H1 (cell line): Measurements from ENCODE around the gene SCCPDH. TPM values are rescaled to one million over a fixed set of nuclear protein-coding genes. Genes with fewer than 3 reads are reported as not detected.

Experiments
- CTCF ChIA-PET: fragments of 300-600 bp; sonication (Branson Sonifier 250); formaldehyde crosslinking; loops from one replicate; lab custom pipeline; 2021; ENCODE audit not compliant: partially characterized antibody; lab: Charles Lee
- POLR2A ChIA-PET: fragments of 300-600 bp; sonication (Branson Sonifier 250); formaldehyde crosslinking; loops from one replicate; lab custom pipeline; 2021; ENCODE audit warnings: inconsistent platforms; ENCODE audit not compliant: partially characterized antibody; lab: Charles Lee
- DNase-seq, 2 experiments: peaks; one replicate each; pipeline versions ENCODE4 v3.0.0 to v3.0.0-alpha.2; 2010 to 2022; ENCODE audit warnings: low spot score in 2 of 2, low read depth in 1 of 2, mixed read lengths in 1 of 2
- FAIRE-seq: peaks from 2 replicates; lab custom pipeline; 2011; peaks lifted over from hg19 to GRCh38; lab: Jason Lieb, UNC
- H2AFZ ChIP-seq: 2 replicates; pipeline ENCODE4 v1.8.1; 2012; ENCODE audit warnings: low read length, inconsistent platforms
- H2AK5ac ChIP-seq: 2 replicates; pipeline ENCODE4 v1.6.1; 2013; ENCODE audit warnings: low read depth, low read length
- H2BK120ac ChIP-seq: replicated peaks from 2 replicates; pipeline ENCODE3; 2013; ENCODE audit warnings: low read depth, low read length, inconsistent platforms
- H2BK12ac ChIP-seq: 2 replicates; pipeline ENCODE4 v1.6.1; 2013; ENCODE audit warnings: low read depth, low read length
- H2BK15ac ChIP-seq: 2 replicates; pipeline ENCODE4 v1.6.1; 2013; ENCODE audit warnings: low read length
- H2BK20ac ChIP-seq: 2 replicates; pipeline ENCODE4 v1.6.1; 2013; ENCODE audit warnings: low read length
- H2BK5ac ChIP-seq: 2 replicates; pipeline ENCODE4 v1.6.1; 2013; ENCODE audit warnings: low read depth, low read length
- H3K14ac ChIP-seq: 2 replicates; pipeline ENCODE4 v1.6.1; 2013; ENCODE audit warnings: inconsistent platforms; ENCODE audit not compliant: insufficient read length
- H3K18ac ChIP-seq: 2 replicates; pipeline ENCODE4 v1.6.1; 2013; ENCODE audit warnings: low read length; ENCODE audit errors: extremely low read depth
- H3K23ac ChIP-seq: 2 replicates; pipeline ENCODE4 v1.6.1; 2013; ENCODE audit warnings: inconsistent platforms; ENCODE audit not compliant: insufficient read length
- H3K23me2 ChIP-seq: 2 replicates; pipeline ENCODE4 v1.6.1; 2013; ENCODE audit warnings: low read depth, low read length
- H3K27ac ChIP-seq: 2 replicates; pipeline ENCODE4 v1.6.1; 2011; ENCODE audit warnings: low read depth, low read length, inconsistent platforms
- H3K27me3 ChIP-seq, 4 experiments: replicated peaks in 1 of 4; 1 replicate in 1 of 4; 2 replicates in 3 of 4; pipeline versions ENCODE4 v1.6.1 to v1.8.1; 2011 to 2013; ENCODE audit warnings: low read length in 3 of 4, mild to moderate bottlenecking in 3 of 4, inconsistent platforms in 2 of 4, mixed read lengths in 2 of 4, moderate library complexity in 1 of 4; ENCODE audit not compliant: control insufficient read depth in 3 of 4, insufficient read depth in 3 of 4; ENCODE audit errors: extremely low read depth in 1 of 4
- H3K36me3 ChIP-seq, 4 experiments: 2 replicates each; pipeline versions ENCODE4 v1.6.1 to v1.8.1; 2011 to 2013; ENCODE audit warnings: mild to moderate bottlenecking in 4 of 4, low read length in 3 of 4, moderate library complexity in 2 of 4, control low read depth in 1 of 4, inconsistent platforms in 1 of 4; ENCODE audit not compliant: insufficient read depth in 4 of 4, control insufficient read depth in 2 of 4
- H3K4ac ChIP-seq: replicated peaks from 2 replicates; pipeline ENCODE3; 2013; ENCODE audit warnings: low read length, low read depth, mixed read lengths, inconsistent platforms; ENCODE audit not compliant: insufficient read length
- H3K4me1 ChIP-seq, 4 experiments: replicated peaks in 1 of 4; 1 replicate in 1 of 4; 2 replicates in 3 of 4; pipeline versions ENCODE4 v1.6.1 to v1.8.1; 2011 to 2013; ENCODE audit warnings: low read length in 3 of 4, inconsistent platforms in 2 of 4, mixed read lengths in 1 of 4; ENCODE audit not compliant: insufficient read depth in 4 of 4, control insufficient read depth in 3 of 4
- H3K4me2 ChIP-seq, 2 experiments: 2 replicates each; pipeline versions ENCODE4 v1.6.1 to v1.8.1; 2011 to 2013; ENCODE audit warnings: low read depth in 2 of 2, low read length in 2 of 2, control low read depth in 1 of 2, inconsistent platforms in 1 of 2, mild to moderate bottlenecking in 1 of 2; ENCODE audit not compliant: insufficient read depth in 1 of 2
- H3K4me3 ChIP-seq, 4 experiments: fragments of 200-600, 300-600 bp in 1 of 4; sonication (generic), shearing (Covaris generic), sonication (Bioruptor Twin) in 1 of 4; 2 replicates each; pipeline versions ENCODE4 v1.5.1 to v1.8.1; 2011 to 2016; ENCODE audit warnings: low read length in 4 of 4, low read depth in 3 of 4, control low read depth in 2 of 4, inconsistent platforms in 2 of 4, mild to moderate bottlenecking in 2 of 4, mixed read lengths in 1 of 4, moderate library complexity in 1 of 4; ENCODE audit not compliant: insufficient read depth in 2 of 4; ENCODE audit errors: extremely low read depth in 1 of 4
- H3K56ac ChIP-seq: replicated peaks from 2 replicates; pipeline ENCODE3; 2013; ENCODE audit warnings: low read depth, mild to moderate bottlenecking, mixed read lengths, low read length, inconsistent platforms; ENCODE audit not compliant: insufficient read length
- H3K79me1 ChIP-seq: 2 replicates; pipeline ENCODE4 v1.6.1; 2013; ENCODE audit warnings: low read depth, low read length, control low read depth
- H3K79me2 ChIP-seq, 2 experiments: 2 replicates each; pipeline versions ENCODE4 v1.6.1 to v1.8.1; 2012 to 2013; ENCODE audit warnings: low read length in 2 of 2, mild to moderate bottlenecking in 2 of 2, inconsistent platforms in 1 of 2; ENCODE audit not compliant: insufficient read depth in 2 of 2, control insufficient read depth in 1 of 2
- H3K9ac ChIP-seq, 4 experiments: replicated peaks in 1 of 4; 1 replicate in 1 of 4; 2 replicates in 3 of 4; pipeline versions ENCODE4 v1.6.1 to v1.8.1; 2011 to 2013; ENCODE audit warnings: low read depth in 3 of 4, low read length in 3 of 4, control low read depth in 2 of 4, mild to moderate bottlenecking in 2 of 4, moderate library complexity in 2 of 4, inconsistent platforms in 1 of 4; ENCODE audit errors: extremely low read depth in 1 of 4
- H3K9me3 ChIP-seq, 2 experiments: 2 replicates each; pipeline versions ENCODE4 v1.6.1 to v1.8.1; 2012 to 2013; ENCODE audit warnings: mild to moderate bottlenecking in 2 of 2, moderate library complexity in 2 of 2, control low read depth in 1 of 2, inconsistent platforms in 1 of 2, low read depth in 1 of 2, low read length in 1 of 2, mixed read lengths in 1 of 2; ENCODE audit not compliant: insufficient read depth in 2 of 2
- H4K20me1 ChIP-seq, 2 experiments: replicated peaks in 1 of 2; 2 replicates each; pipeline versions ENCODE3 to v1.8.1; 2011 to 2013; ENCODE audit warnings: inconsistent platforms in 2 of 2, low read length in 2 of 2, mild to moderate bottlenecking in 1 of 2; ENCODE audit not compliant: insufficient read depth in 2 of 2, control insufficient read depth in 1 of 2
- H4K5ac ChIP-seq: 2 replicates; pipeline ENCODE4 v1.6.1; 2013; ENCODE audit warnings: low read length, low read depth, mixed read lengths, inconsistent platforms; ENCODE audit not compliant: insufficient read length
- H4K8ac ChIP-seq: 2 replicates; pipeline ENCODE4 v1.8.0; 2013; ENCODE audit warnings: mild to moderate bottlenecking, moderate library complexity, low read length, inconsistent platforms; ENCODE audit not compliant: insufficient read depth; ENCODE audit errors: extremely low read depth
- H4K91ac ChIP-seq: replicated peaks from 2 replicates; pipeline ENCODE3; 2013; ENCODE audit warnings: low read length, mixed read lengths, inconsistent platforms; ENCODE audit not compliant: insufficient read length
- CHD2 ChIP-seq: IDR thresholded peaks from 2 replicates; pipeline ENCODE4 v1.6.1; 2012; ENCODE audit warnings: low read length, improper control_type of control experiment
- CREB1 ChIP-seq: IDR thresholded peaks from 2 replicates; pipeline ENCODE4 v1.6.1; 2012; ENCODE audit warnings: inconsistent platforms
- FOSL1 ChIP-seq: IDR thresholded peaks from 2 replicates; pipeline ENCODE4 v1.6.1; 2011; ENCODE audit warnings: mild to moderate bottlenecking, low read depth, low read length, moderate library complexity; ENCODE audit not compliant: insufficient read depth
- POLR2A ChIP-seq, 2 experiments: IDR thresholded peaks; 1 replicate in 1 of 2; 2 replicates in 1 of 2; pipeline ENCODE4 v1.6.1; 2011; ENCODE audit warnings: low read depth in 2 of 2, low read length in 2 of 2, mild to moderate bottlenecking in 2 of 2; ENCODE audit errors: control extremely low read depth in 1 of 2
- RNF2 ChIP-seq: fragments of 200-900, 300-1000 bp; sonication (generic); IDR thresholded peaks from 2 replicates; pipeline ENCODE4 v1.7.1; 2016; ENCODE audit warnings: borderline replicate concordance, low read depth, mild to moderate bottlenecking, antibody characterized with exemption, low read length; ENCODE audit not compliant: poor library complexity, severe bottlenecking; ENCODE audit errors: missing control alignments
- SIX5 ChIP-seq: IDR thresholded peaks from 2 replicates; pipeline ENCODE4 v1.6.1; 2011; ENCODE audit warnings: mild to moderate bottlenecking, low read depth, low read length
- WGBS, 2 experiments: shearing (Covaris generic) in 1 of 2; methylation state at CpG; one replicate each; pipeline versions ENCODE4 v1.1.6 to v1.1.7; 2013 to 2015; ENCODE audit warnings: low lambda C conversion rate in 2 of 2, mixed read lengths in 2 of 2, inconsistent platforms in 1 of 2, low coverage in 1 of 2, missing lambda C conversion rate in 1 of 2; ENCODE audit not compliant: insufficient replicate concordance in 2 of 2, insufficient coverage in 1 of 2, insufficient read length in 1 of 2; ENCODE audit errors: extremely low coverage in 1 of 2, missing lambda C conversion rate in 1 of 2; 5-methylcytosine and 5-hydroxymethylcytosine counted together
- polyA plus RNA-seq, 7 experiments: library from polyadenylated mRNA; depleted of rRNA in 3 of 7; stranded (reverse) in 5 of 7; unstranded in 2 of 7; fragments of >200 nt in 5 of 7; fragments of 200-250 nt in 2 of 7; gene quantifications; 1 replicate in 5 of 7; 2 replicates in 1 of 7; 4 replicates in 1 of 7; pipeline versions ENCODE4 v1.2.1 to v1.2.3, GENCODE V29; 2011 to 2013; ENCODE audit warnings: missing spikeins in 2 of 7, mixed read lengths in 2 of 7
- total RNA-seq: library from RNA; stranded (reverse); fragmentation: NEBNext Ultra II Directional; extraction: Animal tissue kit (Norgen Biotek cat#: 25700); gene quantifications from 2 replicates; pipeline ENCODE4 v1.2.1, GENCODE V29; 2021
- TF ChIP-seq, protein P1 (sequence below), 3 experiments: IDR thresholded peaks; 1 replicate in 2 of 3; 2 replicates in 1 of 3; pipeline versions ENCODE4 v1.5.1 to v1.6.1; 2011; ENCODE audit warnings: low read length in 3 of 3, mild to moderate bottlenecking in 3 of 3, inconsistent platforms in 2 of 3, low read depth in 1 of 3, moderate library complexity in 1 of 3; ENCODE audit not compliant: insufficient read depth in 1 of 3; ENCODE audit errors: control extremely low read depth in 1 of 3
- TF ChIP-seq, protein P2 (sequence below): IDR thresholded peaks from 2 replicates; pipeline ENCODE4 v1.6.1; 2012; ENCODE audit warnings: inconsistent platforms

SCCPDH gene
- total and polyA plus RNA-seq, 2 of the 8 experiments (the other 6 are each of a cell fraction or from before 2014, with no cell fraction given), result 9.5 to 17.0 TPM

DNA sequence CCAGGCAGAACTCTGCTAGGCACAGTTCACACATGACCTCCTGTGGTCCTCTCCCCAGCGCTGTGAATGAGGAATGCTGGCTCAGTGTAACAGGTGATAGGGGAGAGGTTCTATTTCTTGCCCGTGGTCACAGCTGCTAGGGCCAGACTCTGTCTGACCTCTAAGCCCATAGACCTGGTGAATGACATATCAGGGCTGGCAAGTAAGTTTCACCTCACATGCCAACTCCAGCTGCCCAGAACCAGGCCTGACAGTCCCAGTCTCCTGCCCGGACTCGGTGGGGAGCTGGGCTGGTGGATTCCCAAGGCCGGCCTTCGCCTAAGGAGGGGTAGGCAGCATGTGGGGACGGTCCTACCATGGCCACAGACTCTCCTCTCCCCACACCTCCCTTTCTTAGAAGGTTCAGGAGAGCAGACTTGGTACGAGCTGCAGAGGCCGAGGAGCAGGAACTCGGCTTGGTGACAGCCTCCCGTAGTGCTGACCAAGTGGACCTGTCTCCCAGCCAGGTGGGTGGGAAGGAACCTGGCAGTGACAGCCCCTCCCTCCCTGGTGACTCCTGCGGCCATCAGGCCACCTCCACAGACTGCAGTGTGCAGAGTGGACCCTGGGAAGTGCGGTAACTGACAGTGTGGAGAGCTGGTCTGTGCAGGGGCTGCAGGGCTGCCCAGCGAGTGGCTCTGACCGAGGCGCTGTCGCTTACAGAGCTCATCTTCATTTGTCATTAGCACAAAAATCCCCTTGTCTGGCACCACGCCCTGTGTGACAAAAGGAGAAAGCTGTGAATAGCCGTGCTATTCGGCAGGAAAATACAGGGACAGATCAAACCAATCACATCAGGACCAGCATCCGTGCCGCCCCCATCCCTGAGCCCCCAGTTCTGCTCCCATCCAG is 74.6 kb downstream of the SCCPDH start:
- no peak overlapping the region for H2BK120ac ChIP-seq
- H2BK20ac ChIP-seq, result no peak overlapping the region
- peak overlapping the region; percentile 22; the same call in 1 of the 2 replicates for H4K8ac ChIP-seq
- WGBS, 2 experiments, result 86% methylated on average over 22 of the region's 22 CpGs; no CpG with 5 or more reads in 1 of the 2 experiments
- ChIA-PET POLR2A (interaction anchor here (0.8 to 1.8 kb wide), 2 partner anchors 10 to 46 kb away, joined by 3 to 5 read pairs; no protein-coding TSS in a partner anchor), CTCF (interaction anchor here (0.5 to 1.5 kb wide), 7 partner anchors 10 to 172 kb away, joined by 3 to 4 read pairs (median 3); no protein-coding TSS in a partner anchor)
- no peak overlapping the region for H3K27ac ChIP-seq
- H3K4ac ChIP-seq, result no peak overlapping the region
- H3K4me1 ChIP-seq, result peaks cover 0 to 21% (median 18%) of the 10 kb centered on the region in 4 experiments; a peak in 6 of 7 replicates
- H3K14ac ChIP-seq, result no peak overlapping the region
- H3K56ac ChIP-seq, result no peak overlapping the region
- H2BK15ac ChIP-seq, result peak overlapping the region; percentile 88; the same call in 1 of the 2 replicates
- H3K4me3 ChIP-seq, result no peak overlapping the region
- H3K27me3 ChIP-seq, result no peaks in the 10 kb centered on the region
- H3K23me2 ChIP-seq, result 0 out of 2 replicates have a peak, but pooled peaks cover 2% of the 10 kb centered on the region
- H2AFZ ChIP-seq, result no peak overlapping the region
- H3K4me2 ChIP-seq, result no peak overlapping the region
- H2AK5ac ChIP-seq, result no peak overlapping the region
- no peaks in the 10 kb centered on the region for H3K79me2 ChIP-seq
- H3K18ac ChIP-seq, result no peak overlapping the region
- no peak overlapping the region for H4K5ac ChIP-seq
- H4K20me1 ChIP-seq, result no peaks in the 10 kb centered on the region
- H4K91ac ChIP-seq, result peak overlapping the region; percentile 11
- no peak overlapping the region for H3K23ac ChIP-seq
- H3K79me1 ChIP-seq, result no peaks in the 10 kb centered on the region
- H3K9ac ChIP-seq, result no peak overlapping the region
- H2BK5ac ChIP-seq, result no peak overlapping the region
- no peaks in the 10 kb centered on the region for H3K36me3 ChIP-seq
- FAIRE-seq, result no peak
- no peaks in the 10 kb centered on the region for H3K9me3 ChIP-seq
- no peak for DNase-seq
- peak overlapping the region; percentile 53; the same call in 1 of the 2 replicates for H2BK12ac ChIP-seq
- no peak for TF ChIP-seq FOSL1
- TF ChIP-seq, protein P1, sequence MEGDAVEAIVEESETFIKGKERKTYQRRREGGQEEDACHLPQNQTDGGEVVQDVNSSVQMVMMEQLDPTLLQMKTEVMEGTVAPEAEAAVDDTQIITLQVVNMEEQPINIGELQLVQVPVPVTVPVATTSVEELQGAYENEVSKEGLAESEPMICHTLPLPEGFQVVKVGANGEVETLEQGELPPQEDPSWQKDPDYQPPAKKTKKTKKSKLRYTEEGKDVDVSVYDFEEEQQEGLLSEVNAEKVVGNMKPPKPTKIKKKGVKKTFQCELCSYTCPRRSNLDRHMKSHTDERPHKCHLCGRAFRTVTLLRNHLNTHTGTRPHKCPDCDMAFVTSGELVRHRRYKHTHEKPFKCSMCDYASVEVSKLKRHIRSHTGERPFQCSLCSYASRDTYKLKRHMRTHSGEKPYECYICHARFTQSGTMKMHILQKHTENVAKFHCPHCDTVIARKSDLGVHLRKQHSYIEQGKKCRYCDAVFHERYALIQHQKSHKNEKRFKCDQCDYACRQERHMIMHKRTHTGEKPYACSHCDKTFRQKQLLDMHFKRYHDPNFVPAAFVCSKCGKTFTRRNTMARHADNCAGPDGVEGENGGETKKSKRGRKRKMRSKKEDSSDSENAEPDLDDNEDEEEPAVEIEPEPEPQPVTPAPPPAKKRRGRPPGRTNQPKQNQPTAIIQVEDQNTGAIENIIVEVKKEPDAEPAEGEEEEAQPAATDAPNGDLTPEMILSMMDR (IDR thresholded peaks at IDR 0.05; ENCODE audit: control extremely low read depth in 1 of 3, insufficient read depth in 1 of 3, low read depth in 1 of 3, low read length in 3 of 3), result no peak
- TF ChIP-seq CHD2, result no peak
- TF ChIP-seq CREB1, result no peak
- no peak for TF ChIP-seq RNF2
- TF ChIP-seq, protein P2, sequence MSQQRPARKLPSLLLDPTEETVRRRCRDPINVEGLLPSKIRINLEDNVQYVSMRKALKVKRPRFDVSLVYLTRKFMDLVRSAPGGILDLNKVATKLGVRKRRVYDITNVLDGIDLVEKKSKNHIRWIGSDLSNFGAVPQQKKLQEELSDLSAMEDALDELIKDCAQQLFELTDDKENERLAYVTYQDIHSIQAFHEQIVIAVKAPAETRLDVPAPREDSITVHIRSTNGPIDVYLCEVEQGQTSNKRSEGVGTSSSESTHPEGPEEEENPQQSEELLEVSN, result no peak
- TF ChIP-seq SIX5, result no peak
- TF ChIP-seq POLR2A (IDR thresholded peaks at IDR 0.05; ENCODE audit: control extremely low read depth in 1 of 2, low read depth in 2 of 2, low read length in 2 of 2), result no peak
